GM18870 (cell line): ENCODE data around the gene SPTB.

Experiments used
- ATAC-seq: cut with Tn5 transposase; IDR thresholded peaks from one replicate; pipeline ENCODE4 v1.9.1; 2021; ENCODE audit warnings: moderate library complexity; ENCODE audit not compliant: unreplicated experiment

Gene SPTB

DNA sequence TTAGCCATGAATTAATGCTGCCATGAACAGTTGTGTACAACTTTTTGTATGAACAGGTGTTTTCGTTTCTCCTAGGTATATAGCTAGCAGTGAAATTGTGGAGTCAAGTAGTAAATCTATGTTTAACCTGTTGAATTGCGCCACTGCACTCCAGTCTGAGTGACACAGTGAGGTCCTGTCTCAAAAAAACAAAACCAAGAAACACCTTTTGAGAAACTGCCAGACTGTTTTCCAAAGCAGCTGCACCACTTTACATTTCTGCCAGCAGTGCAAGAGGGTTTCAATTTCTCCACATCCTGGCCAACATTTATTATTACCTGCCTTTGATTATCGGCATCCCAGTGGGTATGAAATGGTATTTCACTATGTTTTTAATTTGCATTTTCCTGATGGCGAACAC lies 178.8 kb downstream of the SPTB start:
- ATAC-seq = no peak

DNA sequence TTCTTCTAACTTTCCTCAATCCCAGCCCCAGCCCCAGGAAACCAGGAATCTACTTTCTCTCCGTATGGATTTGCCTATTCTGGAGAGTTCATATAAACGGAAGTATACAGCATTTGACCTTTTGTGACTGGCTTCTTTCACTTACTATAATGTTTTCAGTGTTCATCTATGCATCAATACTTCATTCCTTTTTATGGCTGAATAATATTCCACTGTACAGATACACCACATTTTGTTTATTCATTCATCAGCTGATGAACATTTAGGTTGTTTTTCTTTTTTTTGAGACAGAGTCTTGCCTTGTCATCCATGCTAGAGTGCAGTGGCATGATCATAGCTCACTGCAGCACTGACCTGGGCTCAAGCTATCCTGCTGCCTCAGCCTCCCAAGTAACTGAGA lies 179.4 kb downstream of the SPTB start:
- no peak for ATAC-seq

DNA sequence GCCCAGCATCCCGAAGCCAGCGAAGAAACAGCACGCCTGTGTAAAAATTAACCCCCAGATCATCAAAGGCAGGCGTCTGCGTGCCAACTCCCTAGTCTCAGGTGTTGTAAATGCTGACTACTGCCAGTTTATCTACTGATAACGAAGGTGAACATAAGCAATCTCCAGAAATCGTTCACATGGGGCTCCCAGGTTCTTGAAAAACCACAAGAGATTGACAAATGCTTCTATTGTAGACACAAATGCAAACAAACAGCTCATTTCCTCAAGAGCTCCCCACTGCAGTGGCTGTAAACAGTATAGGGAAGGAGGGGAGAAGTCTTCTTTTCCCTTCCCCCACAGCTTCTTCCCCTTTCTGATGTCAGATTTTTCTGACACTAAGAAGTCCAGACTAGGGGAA lies 180.8 kb downstream of the SPTB start:
- ATAC-seq = no peak

DNA sequence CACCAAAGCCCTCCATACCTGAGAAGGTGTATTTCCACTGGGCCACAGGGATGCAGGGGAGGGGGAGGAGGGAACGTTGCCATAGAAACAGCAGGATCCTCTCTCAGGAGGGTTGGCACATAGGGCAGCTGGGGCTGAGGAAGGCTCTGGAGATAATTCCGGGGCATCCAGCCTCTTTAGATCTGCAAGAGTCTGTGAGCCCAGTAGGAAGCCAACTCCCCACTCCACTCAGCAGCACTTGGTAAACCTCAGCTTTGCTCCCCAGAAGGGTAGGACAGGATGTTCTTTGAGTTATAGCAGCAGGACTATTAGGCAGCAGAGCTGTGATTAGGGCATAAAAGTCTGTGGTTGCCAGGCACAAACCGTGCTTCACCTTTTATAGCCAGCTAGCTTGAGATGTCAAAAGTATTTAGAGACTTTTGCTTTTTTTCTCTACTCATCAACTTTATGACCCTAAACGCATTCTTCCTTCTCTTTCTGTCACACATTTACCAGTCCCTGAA lies 183.3 kb downstream of the SPTB start:
- no peak for ATAC-seq
